ENCODE measurements around the gene MYO18B.

- no peak for TF ChIP-seq CTCF (conservative IDR thresholded peaks at IDR 0.05 in 1 of 2, IDR thresholded peaks at IDR 0.05 in 1 of 2; ENCODE audit: extremely low read depth in 1 of 2, insufficient read depth in 1 of 2, low read depth in 1 of 2, low read length in 2 of 2)
- TF ChIP-seq EZH2 (IDR thresholded peaks at IDR 0.05; ENCODE audit: borderline replicate concordance, low read length), result no peak
These were observed 139.3 kb downstream of the MYO18B start for GRCh38 chr22:25881210-25881755.

Data from mammary epithelial cell (primary cell).